Measurements from ENCODE around the gene BNIP1.

DNA sequence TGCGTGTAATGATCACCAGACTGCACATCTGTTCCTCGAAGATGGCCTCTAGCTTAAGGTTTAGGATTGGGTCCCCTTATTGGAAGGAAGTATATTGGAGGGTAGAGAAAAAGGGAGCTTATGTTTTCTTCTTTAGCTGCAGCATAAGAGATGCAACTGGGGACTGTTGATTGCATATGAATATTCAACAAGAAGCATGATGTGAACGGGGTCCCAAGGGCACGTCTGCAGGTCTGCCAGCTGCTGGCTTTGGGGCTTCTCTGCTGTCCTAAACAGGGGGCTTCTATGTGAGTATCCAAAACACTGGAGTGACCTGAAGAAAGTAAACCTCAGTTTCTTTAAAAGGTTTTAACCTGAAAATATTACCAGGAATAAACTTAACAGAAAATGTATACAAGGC is 3.6 kb upstream of the BNIP1 start:
- TF ChIP-seq CTCF (IDR thresholded peaks at IDR 0.05) = no peak
- no peak for TF ChIP-seq POLR2A (IDR thresholded peaks at IDR 0.05)
